H1 (cell line): ENCODE results near the gene LDLRAP1. TPM values are rescaled to one million over a fixed set of nuclear protein-coding genes. Genes with fewer than 3 reads are reported as not detected.
A peak's percentile ranks its signal among the peaks of the same experiment; 100 is the strongest.

Experiments
- ASH2L ChIP-seq: fragments of 200-600, 300-600 bp; sonication (generic); IDR thresholded peaks from one replicate; pipeline ENCODE4 v1.7.1; 2017; ENCODE audit warnings: low read length
- ATF2 ChIP-seq: IDR thresholded peaks from 2 replicates; pipeline ENCODE4 v1.6.1; 2012; ENCODE audit warnings: low read length, inconsistent platforms
- CBX5 ChIP-seq: fragments of 300-800, 300-1000 bp; sonication (generic); IDR thresholded peaks from 2 replicates; pipeline ENCODE4 v1.7.1; 2016; ENCODE audit warnings: antibody characterized with exemption, low read length, low read depth
- CHD1 ChIP-seq: IDR thresholded peaks from 2 replicates; pipeline ENCODE4 v1.6.1; 2012; ENCODE audit warnings: low read depth, low read length, improper control_type of control experiment
- CHD2 ChIP-seq: IDR thresholded peaks from 2 replicates; pipeline ENCODE4 v1.6.1; 2012; ENCODE audit warnings: low read length, improper control_type of control experiment
- CREB1 ChIP-seq: IDR thresholded peaks from 2 replicates; pipeline ENCODE4 v1.6.1; 2012; ENCODE audit warnings: inconsistent platforms
- CTCF ChIP-seq, 3 experiments: IDR thresholded peaks; 1 replicate in 2 of 3; 2 replicates in 1 of 3; pipeline versions ENCODE4 v1.5.1 to v1.6.1; 2011; ENCODE audit warnings: low read length in 3 of 3, mild to moderate bottlenecking in 3 of 3, inconsistent platforms in 2 of 3, low read depth in 1 of 3, moderate library complexity in 1 of 3; ENCODE audit not compliant: insufficient read depth in 1 of 3; ENCODE audit errors: control extremely low read depth in 1 of 3
- EZH2 ChIP-seq: fragments of 200-600 bp; sonication (generic); IDR thresholded peaks from 2 replicates; pipeline ENCODE4 v1.7.1; 2012; ENCODE audit warnings: low read depth, mild to moderate bottlenecking, moderate library complexity, low read length, inconsistent platforms; ENCODE audit not compliant: severe bottlenecking
- GTF2F1 ChIP-seq: IDR thresholded peaks from 2 replicates; pipeline ENCODE4 v1.6.1; 2012; ENCODE audit warnings: low read depth, low read length, improper control_type of control experiment, borderline replicate concordance
- HDAC2 ChIP-seq, 2 experiments: fragments of 300-600 bp in 1 of 2; sonication (generic) in 1 of 2; IDR thresholded peaks; 2 replicates each; pipeline ENCODE4 v1.6.1; 2011 to 2012; ENCODE audit warnings: low read depth in 2 of 2, low read length in 2 of 2, mild to moderate bottlenecking in 2 of 2, moderate library complexity in 2 of 2, borderline replicate concordance in 1 of 2, inconsistent platforms in 1 of 2
- JUND ChIP-seq: IDR thresholded peaks from 2 replicates; pipeline ENCODE4 v1.6.1; 2011; ENCODE audit warnings: mild to moderate bottlenecking, improper control_type of control experiment, low read length
- KDM1A ChIP-seq: fragments of 200-600, 300-600 bp; sonication (generic); IDR thresholded peaks from 2 replicates; pipeline ENCODE4 v1.7.1; 2016; ENCODE audit warnings: mild to moderate bottlenecking, low read length, borderline replicate concordance
- KDM4A ChIP-seq: IDR thresholded peaks from one replicate; pipeline ENCODE4 v1.7.1; 2012; ENCODE audit warnings: low read depth, mild to moderate bottlenecking, moderate library complexity, low read length, inconsistent platforms; ENCODE audit not compliant: severe bottlenecking
- POLR2A ChIP-seq, 2 experiments: IDR thresholded peaks; 1 replicate in 1 of 2; 2 replicates in 1 of 2; pipeline ENCODE4 v1.6.1; 2011; ENCODE audit warnings: low read depth in 2 of 2, low read length in 2 of 2, mild to moderate bottlenecking in 2 of 2; ENCODE audit errors: control extremely low read depth in 1 of 2
- SAP30 ChIP-seq: fragments of 300-600 bp; sonication (generic); IDR thresholded peaks from 2 replicates; pipeline ENCODE4 v1.7.1; 2012; ENCODE audit warnings: low read length, moderate library complexity, mild to moderate bottlenecking, inconsistent platforms; ENCODE audit not compliant: insufficient read depth, insufficient replicate concordance
- SIX5 ChIP-seq: IDR thresholded peaks from 2 replicates; pipeline ENCODE4 v1.6.1; 2011; ENCODE audit warnings: mild to moderate bottlenecking, low read depth, low read length
- SP2 ChIP-seq: IDR thresholded peaks from 2 replicates; pipeline ENCODE4 v1.6.1; 2012; ENCODE audit warnings: mild to moderate bottlenecking, low read length, inconsistent platforms
- SP4 ChIP-seq: IDR thresholded peaks from 2 replicates; pipeline ENCODE4 v1.6.1; 2012; ENCODE audit warnings: low read length, inconsistent platforms
- SRF ChIP-seq: IDR thresholded peaks from 2 replicates; pipeline ENCODE4 v1.6.1; 2011; ENCODE audit warnings: mild to moderate bottlenecking, low read depth, low read length, moderate library complexity
- TAF7 ChIP-seq: optimal IDR thresholded peaks from 2 replicates; pipeline ENCODE3; 2011; ENCODE audit warnings: low read depth, mild to moderate bottlenecking, inconsistent platforms, low read length, moderate library complexity, borderline replicate concordance
- polyA plus RNA-seq, 7 experiments: library from polyadenylated mRNA; depleted of rRNA in 3 of 7; stranded (reverse) in 5 of 7; unstranded in 2 of 7; fragments of >200 nt in 5 of 7; fragments of 200-250 nt in 2 of 7; gene quantifications; 1 replicate in 5 of 7; 2 replicates in 1 of 7; 4 replicates in 1 of 7; pipeline versions ENCODE4 v1.2.1 to v1.2.3, GENCODE V29; 2011 to 2013; ENCODE audit warnings: missing spikeins in 2 of 7, mixed read lengths in 2 of 7
- total RNA-seq: library from RNA; stranded (reverse); fragmentation: NEBNext Ultra II Directional; extraction: Animal tissue kit (Norgen Biotek cat#: 25700); gene quantifications from 2 replicates; pipeline ENCODE4 v1.2.1, GENCODE V29; 2021

Gene LDLRAP1
- total and polyA plus RNA-seq, 2 of the 8 experiments (the other 6 are each of a cell fraction or from before 2014, with no cell fraction given): 12.8 to 13.2 TPM

- TF ChIP-seq GTF2F1 (no peak), CHD1 (no peak), CHD2 (no peak), POLR2A (IDR thresholded peaks at IDR 0.05; ENCODE audit: control extremely low read depth in 1 of 2, low read depth in 2 of 2, low read length in 2 of 2) (no peak), CBX5 (no peak), SAP30 (no peak), ATF2 (no peak), CREB1 (no peak), SP2 (no peak), SP4 (no peak), HDAC2 (IDR thresholded peaks at IDR 0.05; ENCODE audit: borderline replicate concordance in 1 of 2, low read depth in 2 of 2, low read length in 2 of 2) (no peak), JUND (no peak), SRF (no peak), ASH2L (no peak), EZH2 (no peak), CTCF (IDR thresholded peaks at IDR 0.05; ENCODE audit: control extremely low read depth in 1 of 3, insufficient read depth in 1 of 3, low read depth in 1 of 3, low read length in 3 of 3) (peak in 2 of 3 experiments; percentile 27 to 38; a peak in 2 of 4 replicates), KDM1A (no peak), KDM4A (no peak), SIX5 (no peak), TAF7 (no peak)
Measured at GRCh38 chr1:25580927-25581326, 37.5 kb downstream of the LDLRAP1 start (continued).
